ENCODE results near the gene STK32B.

The STK32B gene

DNA sequence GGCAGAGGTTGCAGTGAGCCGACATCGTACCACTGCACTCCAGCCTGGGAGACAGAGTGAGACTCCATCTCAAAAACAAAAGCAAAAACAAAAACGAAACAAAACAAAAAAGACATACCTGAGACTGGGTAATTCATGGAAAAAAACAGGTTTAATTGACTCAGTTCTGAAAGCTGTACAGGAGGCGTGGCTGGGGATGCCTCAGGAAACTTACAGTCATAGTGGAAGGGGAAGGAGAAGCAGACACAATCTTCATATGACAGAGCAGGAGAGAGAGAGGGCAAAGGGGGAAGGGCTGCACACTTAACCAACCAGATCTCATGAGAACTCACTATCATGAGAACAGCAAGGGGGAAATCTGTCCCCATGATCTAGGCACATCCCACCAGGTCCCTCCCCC, 229.5 kb downstream of the STK32B start:
- TF ChIP-seq ZNF221 (tag by site-specific recombination; IDR thresholded peaks at IDR 0.05; ENCODE audit: borderline replicate concordance) (no peak), HOXD13 (CRISPR knock-in tag; IDR thresholded peaks at IDR 0.05; ENCODE audit: borderline replicate concordance) (no peak), KLF7 (tag by site-specific recombination; IDR thresholded peaks at IDR 0.05; ENCODE audit: borderline replicate concordance) (no peak)
- Histone ChIP-seq H3K9me3 (ENCODE audit: control insufficient read depth, insufficient read depth, low read depth, low read length) (no peaks in the 10 kb centered on the region), H3K4me1 (ENCODE audit: control insufficient read depth, insufficient read depth, low read length) (no peaks in the 10 kb centered on the region), H3K27ac (ENCODE audit: extremely low read depth, low read depth, low read length) (no peak overlapping the region), H3K36me3 (ENCODE audit: control insufficient read depth in 2 of 2, insufficient read depth in 1 of 2, low read length in 2 of 2) (no peaks in the 10 kb centered on the region), H3K4me3 (ENCODE audit: low read depth, low read length) (no peak overlapping the region)
- CTCF ChIA-PET = no interaction called here
- POLR2A ChIA-PET = no interaction called here

DNA sequence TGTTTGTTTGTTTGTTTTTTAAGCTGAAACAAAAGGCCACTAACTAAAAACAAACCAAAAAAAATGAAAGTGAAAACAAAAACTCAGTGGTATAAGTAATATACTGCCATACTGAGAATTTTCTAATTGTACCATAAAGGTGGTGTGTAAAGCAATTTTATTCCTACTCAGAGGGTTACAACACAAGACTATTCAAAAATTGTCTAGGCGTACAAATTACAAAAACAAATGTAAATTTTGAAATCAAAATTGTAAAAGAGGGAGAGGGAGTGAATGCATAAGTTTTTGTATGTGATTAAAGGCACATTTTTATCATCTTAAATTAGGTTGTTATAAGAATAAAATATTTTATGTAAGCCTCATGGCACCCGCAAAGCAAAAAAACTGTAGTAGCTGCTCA, 232.6 kb downstream of the STK32B start:
- Histone ChIP-seq H3K4me1 (ENCODE audit: control insufficient read depth, insufficient read depth, low read length) (no peaks in the 10 kb centered on the region), H3K4me3 (ENCODE audit: low read depth, low read length) (no peak overlapping the region), H3K27ac (ENCODE audit: extremely low read depth, low read depth, low read length) (no peak overlapping the region), H3K9me3 (ENCODE audit: control insufficient read depth, insufficient read depth, low read depth, low read length) (no peaks in the 10 kb centered on the region), H3K36me3 (ENCODE audit: control insufficient read depth in 2 of 2, insufficient read depth in 1 of 2, low read length in 2 of 2) (no peaks in the 10 kb centered on the region)
- TF ChIP-seq ZNF433 (tag by site-specific recombination; IDR thresholded peaks at IDR 0.05; ENCODE audit: low read depth) (no peak), ZNF623 (tag by site-specific recombination; IDR thresholded peaks at IDR 0.05) (no peak), TRIM28 (IDR thresholded peaks at IDR 0.05; ENCODE audit: borderline replicate concordance, low read length) (no peak), ZNF530 (tag by site-specific recombination; IDR thresholded peaks at IDR 0.05; ENCODE audit: low read depth) (no peak)
- ChIA-PET POLR2A (no interaction called here), CTCF (no interaction called here)

DNA sequence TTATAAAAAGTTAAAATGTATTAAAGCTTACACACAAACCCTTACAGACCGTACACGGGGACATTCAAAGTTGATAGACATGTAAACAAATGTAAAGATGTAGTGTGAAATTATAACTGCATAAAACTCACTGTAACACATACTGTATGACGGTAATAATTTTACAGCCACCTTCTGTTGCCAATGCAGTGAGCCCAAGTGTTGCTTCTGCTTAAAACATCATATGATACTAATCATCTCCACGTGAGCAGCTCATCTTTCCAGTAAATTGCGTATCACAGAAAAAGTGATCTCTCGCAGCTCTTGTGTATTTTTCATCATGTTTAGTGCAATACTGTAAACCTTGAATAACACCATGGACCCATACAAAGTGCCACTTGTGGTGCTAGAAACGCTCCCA, 233.2 kb downstream of the STK32B start:
- no peaks in the 10 kb centered on the region for H3K36me3 ChIP-seq (ENCODE audit: control insufficient read depth in 2 of 2, insufficient read depth in 1 of 2, low read length in 2 of 2)
- ChIA-PET CTCF (no interaction called here), POLR2A (no interaction called here)

More for the DNA sequence above, 233.2 kb downstream of the STK32B start:
- no peaks in the 10 kb centered on the region for H3K4me1 ChIP-seq (ENCODE audit: control insufficient read depth, insufficient read depth, low read length)
- TF ChIP-seq YY2 (tag by site-specific recombination; IDR thresholded peaks at IDR 0.05) = no peak
- TF ChIP-seq, protein P1, sequence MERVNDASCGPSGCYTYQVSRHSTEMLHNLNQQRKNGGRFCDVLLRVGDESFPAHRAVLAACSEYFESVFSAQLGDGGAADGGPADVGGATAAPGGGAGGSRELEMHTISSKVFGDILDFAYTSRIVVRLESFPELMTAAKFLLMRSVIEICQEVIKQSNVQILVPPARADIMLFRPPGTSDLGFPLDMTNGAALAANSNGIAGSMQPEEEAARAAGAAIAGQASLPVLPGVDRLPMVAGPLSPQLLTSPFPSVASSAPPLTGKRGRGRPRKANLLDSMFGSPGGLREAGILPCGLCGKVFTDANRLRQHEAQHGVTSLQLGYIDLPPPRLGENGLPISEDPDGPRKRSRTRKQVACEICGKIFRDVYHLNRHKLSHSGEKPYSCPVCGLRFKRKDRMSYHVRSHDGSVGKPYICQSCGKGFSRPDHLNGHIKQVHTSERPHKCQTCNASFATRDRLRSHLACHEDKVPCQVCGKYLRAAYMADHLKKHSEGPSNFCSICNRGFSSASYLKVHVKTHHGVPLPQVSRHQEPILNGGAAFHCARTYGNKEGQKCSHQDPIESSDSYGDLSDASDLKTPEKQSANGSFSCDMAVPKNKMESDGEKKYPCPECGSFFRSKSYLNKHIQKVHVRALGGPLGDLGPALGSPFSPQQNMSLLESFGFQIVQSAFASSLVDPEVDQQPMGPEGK (tag by site-specific recombination; IDR thresholded peaks at IDR 0.05) = no peak
- TF ChIP-seq ZNF433 (tag by site-specific recombination; IDR thresholded peaks at IDR 0.05; ENCODE audit: low read depth) = no peak
- TF ChIP-seq, protein P2, sequence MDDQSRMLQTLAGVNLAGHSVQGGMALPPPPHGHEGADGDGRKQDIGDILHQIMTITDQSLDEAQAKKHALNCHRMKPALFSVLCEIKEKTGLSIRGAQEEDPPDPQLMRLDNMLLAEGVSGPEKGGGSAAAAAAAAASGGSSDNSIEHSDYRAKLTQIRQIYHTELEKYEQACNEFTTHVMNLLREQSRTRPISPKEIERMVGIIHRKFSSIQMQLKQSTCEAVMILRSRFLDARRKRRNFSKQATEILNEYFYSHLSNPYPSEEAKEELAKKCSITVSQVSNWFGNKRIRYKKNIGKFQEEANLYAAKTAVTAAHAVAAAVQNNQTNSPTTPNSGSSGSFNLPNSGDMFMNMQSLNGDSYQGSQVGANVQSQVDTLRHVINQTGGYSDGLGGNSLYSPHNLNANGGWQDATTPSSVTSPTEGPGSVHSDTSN (CRISPR knock-in tag; IDR thresholded peaks at IDR 0.05) = no peak
- TF ChIP-seq ZNF473 (tag by site-specific recombination; IDR thresholded peaks at IDR 0.05) = no peak
- TF ChIP-seq ZNF501 (tag by site-specific recombination; IDR thresholded peaks at IDR 0.05) = no peak
- TF ChIP-seq, protein P3, sequence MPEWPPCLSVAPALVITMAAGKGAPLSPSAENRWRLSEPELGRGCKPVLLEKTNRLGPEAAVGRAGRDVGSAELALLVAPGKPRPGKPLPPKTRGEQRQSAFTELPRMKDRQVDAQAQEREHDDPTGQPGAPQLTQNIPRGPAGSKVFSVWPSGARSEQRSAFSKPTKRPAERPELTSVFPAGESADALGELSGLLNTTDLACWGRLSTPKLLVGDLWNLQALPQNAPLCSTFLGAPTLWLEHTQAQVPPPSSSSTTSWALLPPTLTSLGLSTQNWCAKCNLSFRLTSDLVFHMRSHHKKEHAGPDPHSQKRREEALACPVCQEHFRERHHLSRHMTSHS (tag by site-specific recombination; IDR thresholded peaks at IDR 0.05) = no peak
- TF ChIP-seq, protein P4, sequence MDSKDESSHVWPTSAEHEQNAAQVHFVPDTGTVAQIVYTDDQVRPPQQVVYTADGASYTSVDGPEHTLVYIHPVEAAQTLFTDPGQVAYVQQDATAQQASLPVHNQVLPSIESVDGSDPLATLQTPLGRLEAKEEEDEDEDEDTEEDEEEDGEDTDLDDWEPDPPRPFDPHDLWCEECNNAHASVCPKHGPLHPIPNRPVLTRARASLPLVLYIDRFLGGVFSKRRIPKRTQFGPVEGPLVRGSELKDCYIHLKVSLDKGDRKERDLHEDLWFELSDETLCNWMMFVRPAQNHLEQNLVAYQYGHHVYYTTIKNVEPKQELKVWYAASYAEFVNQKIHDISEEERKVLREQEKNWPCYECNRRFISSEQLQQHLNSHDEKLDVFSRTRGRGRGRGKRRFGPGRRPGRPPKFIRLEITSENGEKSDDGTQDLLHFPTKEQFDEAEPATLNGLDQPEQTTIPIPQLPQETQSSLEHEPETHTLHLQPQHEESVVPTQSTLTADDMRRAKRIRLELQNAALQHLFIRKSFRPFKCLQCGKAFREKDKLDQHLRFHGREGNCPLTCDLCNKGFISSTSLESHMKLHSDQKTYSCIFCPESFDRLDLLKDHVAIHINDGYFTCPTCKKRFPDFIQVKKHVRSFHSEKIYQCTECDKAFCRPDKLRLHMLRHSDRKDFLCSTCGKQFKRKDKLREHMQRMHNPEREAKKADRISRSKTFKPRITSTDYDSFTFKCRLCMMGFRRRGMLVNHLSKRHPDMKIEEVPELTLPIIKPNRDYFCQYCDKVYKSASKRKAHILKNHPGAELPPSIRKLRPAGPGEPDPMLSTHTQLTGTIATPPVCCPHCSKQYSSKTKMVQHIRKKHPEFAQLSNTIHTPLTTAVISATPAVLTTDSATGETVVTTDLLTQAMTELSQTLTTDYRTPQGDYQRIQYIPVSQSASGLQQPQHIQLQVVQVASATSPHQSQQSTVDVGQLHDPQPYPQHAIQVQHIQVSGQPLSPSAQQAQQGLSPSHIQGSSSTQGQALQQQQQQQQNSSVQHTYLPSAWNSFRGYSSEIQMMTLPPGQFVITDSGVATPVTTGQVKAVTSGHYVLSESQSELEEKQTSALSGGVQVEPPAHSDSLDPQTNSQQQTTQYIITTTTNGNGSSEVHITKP (tag by site-specific recombination; IDR thresholded peaks at IDR 0.05) = no peak
- TF ChIP-seq ZEB2 (tag by site-specific recombination; IDR thresholded peaks at IDR 0.05) = no peak
- TF ChIP-seq ZNF10 (tag by site-specific recombination; IDR thresholded peaks at IDR 0.05) = no peak
- no peak for TF ChIP-seq ZFHX2 (tag by site-specific recombination; conservative IDR thresholded peaks at IDR 0.05)
- TF ChIP-seq ZNF140 (tag by site-specific recombination; IDR thresholded peaks at IDR 0.05) = no peak
- TF ChIP-seq ZBTB8A (tag by site-specific recombination; IDR thresholded peaks at IDR 0.05) = no peak
- TF ChIP-seq ZNF24 (tag by site-specific recombination; IDR thresholded peaks at IDR 0.05) = no peak
- TF ChIP-seq ZNF350 (tag by site-specific recombination; IDR thresholded peaks at IDR 0.05) = no peak
- TF ChIP-seq ZNF223 (tag by site-specific recombination; IDR thresholded peaks at IDR 0.05) = no peak
- H3K9me3 ChIP-seq (ENCODE audit: control insufficient read depth, insufficient read depth, low read depth, low read length) = no peaks in the 10 kb centered on the region
- no peak overlapping the region for H3K4me3 ChIP-seq (ENCODE audit: low read depth, low read length)
- no peak overlapping the region for H3K27ac ChIP-seq (ENCODE audit: extremely low read depth, low read depth, low read length)

Measured in HEK293 (cell line).